DND-41 (cell line): Measurements from ENCODE around the gene RPL32.

Source experiments
- ATAC-seq: fragments of 200-7000 bp; cut with Tn5 transposase; 3 replicates; pipeline ENCODE4 v1.9.1; 2021; ENCODE audit warnings: low read depth; ENCODE audit not compliant: insufficient read depth
- DNase-seq: peaks from one replicate; pipeline ENCODE4 v3.0.0-alpha.2; 2020
- H2AFZ ChIP-seq: 2 replicates; pipeline ENCODE4 v1.6.0; 2012; ENCODE audit warnings: low read depth, low read length
- H3K27ac ChIP-seq: 2 replicates; pipeline ENCODE4 v1.5.1; 2012; ENCODE audit warnings: low read length, inconsistent platforms
- H3K27me3 ChIP-seq: fragments of 200-600 bp; sonication (generic); 2 replicates; pipeline ENCODE4 v1.6.0; 2012; ENCODE audit warnings: low read length, mild to moderate bottlenecking, inconsistent platforms; ENCODE audit not compliant: insufficient read depth, poor library complexity
- H3K36me3 ChIP-seq: 2 replicates; pipeline ENCODE4 v1.5.1; 2012; ENCODE audit warnings: low read length, inconsistent platforms; ENCODE audit not compliant: insufficient read depth
- H3K4me1 ChIP-seq: 2 replicates; pipeline ENCODE4 v1.5.1; 2012; ENCODE audit warnings: mild to moderate bottlenecking, low read length; ENCODE audit not compliant: insufficient read depth
- H3K4me2 ChIP-seq: 2 replicates; pipeline ENCODE4 v1.6.0; 2012; ENCODE audit warnings: mild to moderate bottlenecking, moderate library complexity, low read length, inconsistent platforms; ENCODE audit not compliant: insufficient read depth
- H3K4me3 ChIP-seq, 2 experiments: fragments of 200-600 bp in 1 of 2; shearing (Covaris generic) in 1 of 2; 2 replicates each; pipeline ENCODE4 v1.5.1; 2012 to 2016; ENCODE audit warnings: inconsistent platforms in 2 of 2, low read length in 2 of 2, mild to moderate bottlenecking in 2 of 2, low read depth in 1 of 2, moderate library complexity in 1 of 2
- H3K79me2 ChIP-seq: 2 replicates; pipeline ENCODE4 v1.6.0; 2012; ENCODE audit warnings: low read length, inconsistent platforms; ENCODE audit not compliant: insufficient read depth
- H3K9ac ChIP-seq: 2 replicates; pipeline ENCODE4 v1.6.0; 2012; ENCODE audit warnings: low read depth, mild to moderate bottlenecking, inconsistent platforms, low read length, moderate library complexity
- H3K9me3 ChIP-seq: 2 replicates; pipeline ENCODE4 v1.5.1; 2012; ENCODE audit warnings: low read length, moderate library complexity, mild to moderate bottlenecking, inconsistent platforms; ENCODE audit not compliant: insufficient read depth, severe bottlenecking
- H4K20me1 ChIP-seq: 2 replicates; pipeline ENCODE4 v1.6.0; 2012; ENCODE audit warnings: low read length; ENCODE audit not compliant: insufficient read depth
- EZH2 ChIP-seq: IDR thresholded peaks from 3 replicates; pipeline ENCODE4 v1.6.1; 2012; ENCODE audit warnings: borderline replicate concordance, low read depth, mild to moderate bottlenecking, moderate library complexity, low read length, inconsistent platforms; ENCODE audit not compliant: severe bottlenecking
- TF ChIP-seq, protein P1 (sequence below): IDR thresholded peaks from 2 replicates; pipeline ENCODE4 v1.5.1; 2012; ENCODE audit warnings: borderline replicate concordance, low read length, moderate library complexity, mild to moderate bottlenecking; ENCODE audit not compliant: poor library complexity, severe bottlenecking; ENCODE audit errors: extremely low read depth

RPL32 gene

DNA sequence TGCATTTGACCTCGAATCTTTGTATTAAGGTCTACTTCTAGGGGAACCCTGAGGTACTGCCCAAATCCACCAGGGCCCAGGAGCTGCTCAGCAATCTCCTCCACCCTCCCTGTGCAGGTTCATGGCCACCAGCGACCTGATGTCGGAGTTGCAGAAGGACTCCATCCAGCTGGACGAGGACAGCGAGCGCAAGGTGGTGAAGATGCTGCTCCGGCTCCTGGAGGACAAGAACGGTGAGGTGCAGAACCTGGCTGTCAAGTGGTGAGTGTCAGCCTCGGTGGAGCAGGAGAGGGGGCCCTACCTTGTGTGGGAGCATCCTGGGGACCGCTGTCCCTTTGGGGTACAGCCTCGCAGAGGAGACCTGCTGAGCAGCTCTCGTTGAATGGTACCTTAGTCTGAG lies 38.0 kb downstream of the RPL32 start:
- Histone ChIP-seq H3K79me2 (no peaks in the 10 kb centered on the region), H4K20me1 (no peaks in the 10 kb centered on the region), H3K4me2 (no peak overlapping the region), H3K9me3 (no peaks in the 10 kb centered on the region), H3K27me3 (no peaks in the 10 kb centered on the region), H2AFZ (no peak overlapping the region), H3K27ac (no peak overlapping the region), H3K9ac (no peak overlapping the region), H3K4me3 (no peak overlapping the region), H3K36me3 (peaks cover 18% of the 10 kb centered on the region), H3K4me1 (peaks cover 3% of the 10 kb centered on the region)
- TF ChIP-seq EZH2 = no peak
- TF ChIP-seq, protein P1, sequence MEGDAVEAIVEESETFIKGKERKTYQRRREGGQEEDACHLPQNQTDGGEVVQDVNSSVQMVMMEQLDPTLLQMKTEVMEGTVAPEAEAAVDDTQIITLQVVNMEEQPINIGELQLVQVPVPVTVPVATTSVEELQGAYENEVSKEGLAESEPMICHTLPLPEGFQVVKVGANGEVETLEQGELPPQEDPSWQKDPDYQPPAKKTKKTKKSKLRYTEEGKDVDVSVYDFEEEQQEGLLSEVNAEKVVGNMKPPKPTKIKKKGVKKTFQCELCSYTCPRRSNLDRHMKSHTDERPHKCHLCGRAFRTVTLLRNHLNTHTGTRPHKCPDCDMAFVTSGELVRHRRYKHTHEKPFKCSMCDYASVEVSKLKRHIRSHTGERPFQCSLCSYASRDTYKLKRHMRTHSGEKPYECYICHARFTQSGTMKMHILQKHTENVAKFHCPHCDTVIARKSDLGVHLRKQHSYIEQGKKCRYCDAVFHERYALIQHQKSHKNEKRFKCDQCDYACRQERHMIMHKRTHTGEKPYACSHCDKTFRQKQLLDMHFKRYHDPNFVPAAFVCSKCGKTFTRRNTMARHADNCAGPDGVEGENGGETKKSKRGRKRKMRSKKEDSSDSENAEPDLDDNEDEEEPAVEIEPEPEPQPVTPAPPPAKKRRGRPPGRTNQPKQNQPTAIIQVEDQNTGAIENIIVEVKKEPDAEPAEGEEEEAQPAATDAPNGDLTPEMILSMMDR = no peak
- DNase-seq (no peak), ATAC-seq (no peak)

DNA sequence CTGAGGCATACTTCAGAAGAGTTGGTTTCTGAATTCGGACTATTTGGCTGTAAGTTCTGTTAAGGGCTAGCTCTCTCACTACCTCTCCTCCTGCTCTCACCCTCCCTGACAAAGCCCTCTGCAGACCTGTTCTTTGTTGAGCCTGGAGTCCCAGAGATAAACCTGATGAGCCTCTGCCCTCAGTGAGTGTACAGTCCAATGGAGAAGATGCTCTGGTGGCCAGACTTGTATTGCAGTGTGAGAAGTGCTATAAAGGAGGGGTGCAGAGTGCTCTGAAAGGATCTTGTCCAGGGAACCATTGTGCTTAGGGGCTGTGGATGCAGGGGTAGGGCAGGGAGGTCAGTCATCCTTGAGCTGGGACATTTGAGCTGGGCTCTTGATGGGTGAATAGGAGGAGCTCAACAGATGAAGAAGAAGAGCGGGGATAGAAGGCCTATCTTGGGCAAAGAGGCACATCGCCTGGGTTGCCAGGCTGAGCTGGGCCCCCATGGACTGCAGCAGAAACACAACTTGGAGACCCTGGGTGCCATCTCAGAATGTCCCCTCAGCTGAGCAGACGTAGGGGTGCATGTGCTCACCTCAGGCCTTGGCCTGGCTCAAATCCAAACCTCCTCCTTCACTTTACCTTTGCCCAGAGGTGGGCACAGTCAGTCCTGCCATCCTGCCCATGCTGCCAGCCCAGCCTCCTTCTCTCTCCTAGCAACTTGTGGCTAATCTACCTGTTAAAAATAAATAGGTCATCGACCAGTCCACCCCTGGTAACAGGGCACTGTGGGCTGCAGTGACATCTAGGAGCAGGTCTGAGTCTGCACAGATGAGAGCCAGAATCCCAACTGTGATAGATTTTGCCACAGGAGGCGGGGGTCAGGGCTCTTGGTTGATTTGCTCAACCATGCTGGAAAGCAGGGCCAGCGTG lies 41.6 kb downstream of the RPL32 start:
- Histone ChIP-seq H2AFZ (no peak overlapping the region), H3K9me3 (no peaks in the 10 kb centered on the region), H3K27me3 (no peaks in the 10 kb centered on the region), H3K79me2 (no peaks in the 10 kb centered on the region), H3K36me3 (peaks cover 8% of the 10 kb centered on the region), H3K4me1 (peaks cover 28% of the 10 kb centered on the region), H3K9ac (no peak overlapping the region), H4K20me1 (no peaks in the 10 kb centered on the region; the same call in 1 of the 2 replicates), H3K4me2 (no peak overlapping the region), H3K4me3 (no peak overlapping the region), H3K27ac (no peak overlapping the region)
- TF ChIP-seq, protein P1 = no peak
- no peak for TF ChIP-seq EZH2
- ATAC-seq = no peak
- DNase-seq = no peak

DNA sequence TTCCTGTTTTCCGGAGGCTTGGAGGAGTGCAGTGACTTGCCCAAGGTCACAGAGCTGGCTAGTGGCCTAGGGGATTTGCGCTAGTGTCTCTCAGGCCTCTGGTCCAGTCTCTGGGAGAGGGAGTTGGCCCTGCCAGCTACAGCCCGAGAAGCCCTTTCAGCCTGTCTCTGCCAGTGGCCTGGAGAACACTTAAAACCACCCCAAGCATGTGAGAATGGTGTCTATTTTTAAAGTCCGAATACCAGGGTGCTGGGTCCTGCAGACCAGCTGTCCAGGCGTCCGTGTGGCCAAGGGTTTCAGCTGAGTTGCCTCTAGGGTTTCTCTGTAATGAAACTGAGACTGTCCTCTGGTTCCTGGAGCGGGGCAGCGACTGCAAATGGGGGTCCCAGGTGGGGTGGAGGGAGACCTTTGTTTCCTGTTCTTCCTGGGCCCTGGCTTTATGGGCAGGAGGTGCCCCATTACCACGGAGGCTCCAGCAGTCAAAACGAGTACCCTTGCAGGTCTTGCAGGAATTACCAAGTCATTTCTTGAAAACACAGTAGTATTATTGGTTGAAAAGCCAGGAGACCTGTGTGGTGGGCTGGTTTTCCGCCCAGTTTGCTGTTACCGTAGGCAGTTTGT lies 42.7 kb downstream of the RPL32 start:
- DNase-seq (no peak), ATAC-seq (no peak)
- H3K79me2 ChIP-seq = no peaks in the 10 kb centered on the region
- H3K27ac ChIP-seq = no peak overlapping the region; the same call in 1 of the 2 replicates
- H3K4me3 ChIP-seq = no peak overlapping the region
- H3K27me3 ChIP-seq = no peaks in the 10 kb centered on the region
- TF ChIP-seq, protein P1 = no peak
- no peak for TF ChIP-seq EZH2
- no peak overlapping the region for H2AFZ ChIP-seq
- no peaks in the 10 kb centered on the region for H3K9me3 ChIP-seq
- H3K36me3 ChIP-seq = peaks cover 5% of the 10 kb centered on the region
- H3K4me2 ChIP-seq = peak overlapping the region; percentile 42
- H3K9ac ChIP-seq = no peak overlapping the region
- no peaks in the 10 kb centered on the region; the same call in 1 of the 2 replicates for H4K20me1 ChIP-seq
- peaks cover 28% of the 10 kb centered on the region for H3K4me1 ChIP-seq
